DLD1 (cell line): ENCODE measurements around the gene TGIF2.

Source experiments
- in situ Hi-C: cut with HindIII; loops from 2 replicates; pipeline ENCODE4 v1.10.0; 2017; ENCODE audit warnings: low sequenced_read_pairs

The TGIF2 gene

DNA sequence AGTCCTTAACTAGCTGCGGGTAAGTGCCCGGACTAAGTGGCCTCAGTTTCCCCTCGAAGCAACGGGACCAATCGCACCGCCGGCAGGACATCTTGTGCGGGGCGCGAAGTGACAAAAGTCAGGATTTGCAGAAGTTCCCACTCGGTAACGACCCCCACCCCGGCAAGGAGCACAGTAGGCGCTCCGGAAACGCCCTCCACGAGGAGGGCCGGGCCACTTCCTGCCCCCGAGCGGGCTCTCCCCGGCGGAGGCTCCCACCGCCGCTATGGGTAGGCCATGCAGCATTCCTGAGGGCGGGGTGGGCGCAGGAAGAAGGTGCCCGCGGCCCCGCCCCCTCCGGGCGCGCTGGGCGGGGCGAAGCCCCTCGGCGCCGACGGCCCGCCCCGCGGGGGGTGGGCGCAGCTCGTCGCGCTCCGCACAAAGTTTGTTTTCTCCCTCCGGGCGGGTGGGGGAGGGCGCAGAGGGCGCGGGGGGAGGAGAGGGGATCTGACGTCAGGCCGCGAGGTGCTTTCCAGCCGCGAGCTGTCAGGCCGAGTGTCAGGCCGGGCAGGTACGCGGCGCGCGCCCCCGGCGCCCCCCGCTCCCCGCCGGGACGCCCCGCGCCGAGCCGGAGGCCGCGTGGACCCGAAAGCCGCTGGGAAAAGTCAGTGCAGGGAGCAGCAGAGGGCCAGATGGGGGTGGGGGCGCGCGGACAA, at the start of gene TGIF2:
TSS of gene TGIF2 (plus strand) at position 495 of the 695 bp plus-strand sequence. CDS start 5,178 bp downstream, outside the sequence.
- in situ Hi-C loops = no loop called here

DNA sequence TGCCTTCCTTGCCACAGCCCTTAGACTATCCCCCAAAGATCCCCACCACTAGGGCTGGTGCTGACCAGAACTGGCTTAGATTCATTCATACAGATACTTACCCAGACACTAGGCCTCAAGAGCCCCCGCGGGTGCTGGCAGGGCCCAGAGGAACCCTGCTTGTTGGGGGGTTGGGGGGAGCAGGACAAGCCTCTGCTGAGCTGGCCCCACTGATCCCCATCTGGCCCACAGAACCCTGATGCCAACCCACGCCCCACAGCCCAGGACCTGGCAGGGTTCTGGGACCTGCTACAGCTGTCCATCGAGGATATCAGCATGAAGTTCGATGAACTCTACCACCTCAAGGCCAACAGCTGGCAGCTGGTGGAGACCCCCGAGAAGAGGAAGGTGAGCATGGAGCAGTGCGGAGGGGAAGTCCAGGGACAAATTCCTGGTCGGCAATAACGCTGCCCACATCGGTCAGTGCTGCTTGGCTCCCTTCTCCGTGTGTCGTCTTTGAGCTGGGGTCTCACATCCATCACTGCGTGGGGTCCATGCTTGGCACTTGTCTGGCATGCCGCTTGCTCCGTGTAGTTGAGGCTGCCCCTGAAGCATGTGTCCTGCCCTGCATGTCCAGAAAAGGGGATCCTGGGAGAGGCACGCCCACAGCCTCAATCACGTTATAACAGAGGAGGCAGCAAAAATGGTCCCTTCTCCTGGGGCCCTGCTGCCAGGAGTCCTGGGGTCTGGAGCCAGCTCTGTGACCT, 47.6 kb upstream of the TGIF2 start:
- in situ Hi-C loops = no loop called here

- in situ Hi-C loops = no loop called here
These were observed 46.8 kb upstream of the TGIF2 start for GRCh38 chr20:36526521-36527011.

GRCh38 chr20:36527331-36528125, 45.9 kb upstream of the TGIF2 start:
- in situ Hi-C loops = no loop called here

- in situ Hi-C loops = no loop called here
These were observed 45.1 kb upstream of the TGIF2 start for GRCh38 chr20:36528176-36528874.

DNA sequence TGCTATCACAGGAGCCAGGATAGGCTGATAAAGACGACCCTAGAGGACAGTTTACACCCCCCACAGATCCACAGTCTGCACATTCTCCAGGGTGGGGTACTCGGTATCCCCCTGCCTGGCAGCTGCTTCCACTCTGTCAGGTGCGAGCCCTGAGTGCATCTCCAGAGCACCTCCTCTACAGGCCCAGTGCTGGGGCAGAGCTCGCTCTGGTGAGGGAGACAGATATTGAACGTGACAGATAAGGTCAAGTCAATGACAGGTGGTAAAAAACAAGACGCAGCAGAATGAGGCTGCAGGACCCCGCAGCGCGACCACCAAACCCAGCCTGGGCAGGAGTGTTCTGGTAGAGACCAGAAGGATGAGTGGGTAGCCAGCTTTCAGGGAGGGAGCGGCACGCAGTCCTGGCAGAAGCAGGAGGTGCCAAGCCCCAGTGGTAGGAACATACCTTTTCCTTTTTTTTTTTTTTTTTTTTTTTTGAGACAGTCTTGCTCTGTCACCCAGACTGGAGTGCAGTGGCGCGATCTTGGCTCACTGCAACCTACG, 44.5 kb upstream of the TGIF2 start:
- in situ Hi-C loops = no loop called here

- in situ Hi-C loops = no loop called here
These were observed 41.0 kb upstream of the TGIF2 start for GRCh38 chr20:36532388-36532787.

GRCh38 chr20:36532822-36533221, 40.6 kb upstream of the TGIF2 start:
- in situ Hi-C loops = no loop called here

DNA sequence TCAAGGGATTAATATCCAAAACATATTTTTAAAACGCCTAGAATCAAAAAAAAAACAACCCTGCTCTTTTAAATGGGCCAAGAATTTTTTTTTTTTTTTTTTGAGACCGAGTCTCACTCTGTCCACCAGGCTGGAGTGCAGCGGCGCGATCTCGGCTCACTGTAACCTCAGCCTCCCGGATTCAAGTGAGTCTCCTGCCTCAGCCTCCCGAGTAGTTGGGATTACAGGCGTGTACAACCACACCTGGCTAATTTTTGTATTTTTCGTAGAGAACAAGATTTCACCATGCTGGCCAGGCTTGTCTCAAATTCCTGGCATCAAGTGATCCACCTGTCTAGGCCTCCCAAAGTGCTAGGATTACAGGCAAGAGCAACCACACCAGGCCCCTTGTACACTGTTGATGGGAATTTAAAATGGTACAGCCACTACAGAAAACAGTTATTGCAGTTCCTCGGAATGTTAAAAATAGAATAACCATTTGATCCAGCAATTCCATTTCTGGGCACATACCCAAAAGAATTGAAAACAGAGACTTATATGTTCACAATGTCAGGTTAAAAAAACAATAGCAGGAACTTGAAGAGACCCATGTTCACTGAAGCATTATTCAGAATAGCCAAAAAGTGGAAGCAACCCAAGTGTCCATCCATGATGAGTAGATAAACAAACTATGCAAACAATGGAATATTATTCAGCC, 35.2 kb upstream of the TGIF2 start:
- in situ Hi-C loops = no loop called here

DNA sequence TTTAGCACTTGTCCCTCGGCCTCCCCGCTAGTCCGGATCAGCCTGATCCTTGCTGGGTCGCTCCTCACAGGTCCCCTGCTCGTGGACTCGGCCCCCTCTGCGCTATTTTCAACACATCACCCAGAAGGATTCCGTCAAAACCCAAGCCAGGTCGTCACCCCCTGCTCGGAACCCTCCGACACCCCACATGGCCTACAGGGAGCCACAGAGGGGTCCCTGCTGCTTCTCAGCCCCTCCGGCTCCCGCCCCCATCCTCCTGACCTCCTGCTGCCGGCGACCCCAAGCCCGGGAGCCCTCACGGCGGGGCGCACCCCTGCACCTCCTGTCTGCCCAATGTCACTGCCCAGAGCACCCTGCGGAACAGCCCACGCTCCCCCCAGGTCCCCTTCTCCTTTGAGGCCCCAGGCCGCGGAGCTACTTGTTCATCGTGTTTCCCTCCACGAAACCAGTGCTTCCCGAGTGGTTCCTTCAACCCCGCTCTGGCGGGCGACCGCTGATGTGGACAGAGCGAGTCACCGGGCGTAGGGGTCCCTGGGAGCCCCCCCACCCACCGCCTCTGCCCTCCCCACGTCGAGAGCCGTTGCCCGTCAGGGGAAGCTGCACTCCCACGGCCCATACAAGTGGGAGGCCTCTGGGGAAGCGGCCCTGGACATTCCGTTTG, 32.7 kb upstream of the TGIF2 start:
- in situ Hi-C loops = no loop called here

- in situ Hi-C loops = no loop called here
These were observed 32.1 kb upstream of the TGIF2 start, which contains the start of gene MYL9 for GRCh38 chr20:36541227-36541767. Gene MYL9 (plus strand): TSS chr20:36541519. CDS start chr20:36544885, 3,366 bp downstream.

GRCh38 chr20:36541768-36542488, 31.5 kb upstream of the TGIF2 start:
- in situ Hi-C loops = no loop called here

- in situ Hi-C loops = no loop called here
These were observed 30.7 kb upstream of the TGIF2 start for GRCh38 chr20:36542516-36543183.

GRCh38 chr20:36543184-36544133, 29.9 kb upstream of the TGIF2 start:
- in situ Hi-C loops = no loop called here

DNA sequence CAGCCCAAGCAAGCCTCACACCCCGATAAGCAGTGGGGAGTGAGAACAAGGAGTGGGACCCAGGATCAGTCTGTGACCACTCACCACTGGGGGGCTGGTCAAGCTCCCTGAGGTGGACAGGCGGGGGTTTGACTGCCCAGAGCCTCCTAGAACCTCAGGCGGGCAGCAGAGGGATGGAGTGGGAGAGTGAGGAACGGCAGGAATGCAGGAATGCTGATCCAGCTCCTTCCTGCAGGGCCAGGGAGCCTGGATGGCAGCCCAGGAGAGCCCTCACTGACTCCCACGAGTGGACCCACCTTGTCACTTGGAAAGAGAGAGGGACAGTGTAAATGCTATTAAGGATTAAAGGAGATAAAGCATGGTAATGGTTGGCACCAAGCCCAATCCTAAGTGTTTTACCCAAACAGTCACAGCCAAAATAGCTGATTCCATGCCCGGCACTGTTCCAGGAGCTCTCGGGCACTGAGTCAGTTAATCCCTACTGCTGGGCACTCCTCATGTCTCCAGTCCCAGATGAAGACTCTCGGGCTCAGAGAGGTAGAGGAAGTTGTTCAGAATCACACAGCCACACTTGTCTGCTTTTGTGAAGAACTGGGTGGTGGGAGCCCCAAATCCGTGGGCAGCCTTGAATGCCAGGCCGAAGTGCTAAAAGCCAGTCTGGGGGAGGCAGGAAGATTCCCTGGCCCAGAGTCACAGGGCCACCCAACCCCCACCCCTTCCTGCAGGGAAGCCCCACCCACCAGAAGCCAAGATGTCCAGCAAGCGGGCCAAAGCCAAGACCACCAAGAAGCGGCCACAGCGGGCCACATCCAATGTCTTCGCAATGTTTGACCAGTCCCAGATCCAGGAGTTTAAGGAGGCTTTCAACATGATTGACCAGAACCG, 29.0 kb upstream of the TGIF2 start:
- in situ Hi-C loops = no loop called here
